A549 (cell line): ENCODE data around the gene RPL6. TPM values are rescaled to one million over a fixed set of nuclear protein-coding genes. Genes with fewer than 3 reads are reported as not detected.
A peak's percentile ranks its signal among the peaks of the same experiment; 100 is the strongest.

Experiments used
- ATAC-seq, 2 experiments: fragments of 200-7000 bp in 1 of 2; fragments of >200 bp in 1 of 2; cut with Nextera tagmentation in 1 of 2; cut with Tn5 transposase in 1 of 2; 3 replicates each; pipeline versions ENCODE4 v1.8.0 to v1.9.1; 2018 to 2020; ENCODE audit warnings: mild to moderate bottlenecking in 1 of 2, moderate library complexity in 1 of 2
- CTCF ChIA-PET: fragments of 300-600 bp; sonication (Branson Sonifier 250); formaldehyde crosslinking; extraction: SDS; loops from one replicate; lab custom pipeline; 2021; ENCODE audit warnings: antibody characterized with exemption, inconsistent platforms; lab: Yijun Ruan, JAX
- POLR2A ChIA-PET: fragments of 350-600 bp; formaldehyde crosslinking; extraction: SDS; loops from one replicate; lab custom pipeline; 2021; ENCODE audit warnings: antibody characterized with exemption, inconsistent platforms; lab: Yijun Ruan, JAX
- DNase-seq, 2 experiments: peaks; one replicate each; pipeline versions ENCODE4 v3.0.0 to v3.0.0-alpha.2; 2011 to 2016; ENCODE audit warnings: low read depth in 1 of 2, low spot score in 1 of 2
- FAIRE-seq: peaks from 2 replicates; lab custom pipeline; 2011; peaks lifted over from hg19 to GRCh38; lab: Jason Lieb, UNC
- H3K27ac ChIP-seq, 2 experiments: fragments of >200 bp; sonication (Bioruptor Twin); formaldehyde crosslinking; 3 replicates each; pipeline ENCODE4 v1.5.1; 2016 to 2017
- H3K4me1 ChIP-seq: fragments of >200 bp; sonication (Bioruptor Twin); formaldehyde crosslinking; 3 replicates; pipeline ENCODE4 v1.6.1; 2016
- H3K4me2 ChIP-seq: fragments of >200 bp; sonication (Bioruptor Twin); formaldehyde crosslinking; 3 replicates; pipeline ENCODE4 v1.6.1; 2016
- H3K4me3 ChIP-seq: fragments of >200 bp; sonication (Bioruptor Twin); formaldehyde crosslinking; 3 replicates; pipeline ENCODE4 v1.5.1; 2016
- H3K9me3 ChIP-seq: fragments of >200 bp; sonication (Bioruptor Twin); formaldehyde crosslinking; 3 replicates; pipeline ENCODE4 v1.6.1; 2016
- BCL3 ChIP-seq: fragments of >200 bp; sonication (Bioruptor Twin); formaldehyde crosslinking; IDR thresholded peaks from 3 replicates; pipeline ENCODE4 v1.6.1; 2016
- BHLHE40 ChIP-seq: IDR thresholded peaks from 2 replicates; pipeline ENCODE4 v1.6.1; 2012; ENCODE audit warnings: low read depth, low read length, inconsistent platforms
- CEBPB ChIP-seq, 2 experiments: fragments of >200 bp in 1 of 2; sonication (Bioruptor Twin) in 1 of 2; formaldehyde crosslinking in 1 of 2; IDR thresholded peaks; 2 replicates each; pipeline ENCODE4 v1.6.1; 2012 to 2016
- CHD4 ChIP-seq: fragments of 200-600 bp; sonication (generic); IDR thresholded peaks from 2 replicates; pipeline ENCODE4 v1.6.1; 2016; ENCODE audit warnings: antibody characterized with exemption, mild to moderate bottlenecking, borderline replicate concordance
- EP300 ChIP-seq, 2 experiments: fragments of >200 bp; sonication (Bioruptor Twin); formaldehyde crosslinking; IDR thresholded peaks; 2 replicates in 1 of 2; 3 replicates in 1 of 2; pipeline ENCODE4 v1.6.1; 2016 to 2017
- ESRRA ChIP-seq: fragments of 150-350 bp; IDR thresholded peaks from 2 replicates; pipeline ENCODE4 v1.6.1; 2014; ENCODE audit warnings: mild to moderate bottlenecking, low read length, borderline replicate concordance
- FOXS1 ChIP-seq: fragments of 250-450 bp; sonication (Bioruptor Pico); IDR thresholded peaks from 2 replicates; pipeline ENCODE4 v1.5.0; 2020; ENCODE audit warnings: mild to moderate bottlenecking, moderate library complexity
- GATA3 ChIP-seq: IDR thresholded peaks from 2 replicates; pipeline ENCODE4 v1.6.1; 2012; ENCODE audit warnings: borderline replicate concordance
- HDAC2 ChIP-seq: fragments of 200-600 bp; sonication (generic); IDR thresholded peaks from 2 replicates; pipeline ENCODE4 v1.6.1; 2016
- HOXA7 ChIP-seq: fragments of 250-450 bp; sonication (Bioruptor Pico); IDR thresholded peaks from 2 replicates; pipeline ENCODE4 v1.5.0; 2020; ENCODE audit warnings: mild to moderate bottlenecking, moderate library complexity
- HOXB13 ChIP-seq: fragments of 250-450 bp; sonication (Bioruptor Pico); IDR thresholded peaks from 2 replicates; pipeline ENCODE4 v1.5.0; 2020; ENCODE audit warnings: low read depth, mild to moderate bottlenecking, moderate library complexity
- KDM1A ChIP-seq: fragments of 200-600 bp; sonication (generic); IDR thresholded peaks from 2 replicates; pipeline ENCODE4 v1.6.1; 2016; ENCODE audit warnings: low read depth, mild to moderate bottlenecking
- KDM5A ChIP-seq: fragments of 200-600 bp; sonication (generic); IDR thresholded peaks from 2 replicates; pipeline ENCODE4 v1.6.1; 2016; ENCODE audit warnings: antibody characterized with exemption, mild to moderate bottlenecking
- MAFK ChIP-seq: fragments of 450-650 bp; IDR thresholded peaks from 2 replicates; pipeline ENCODE4 v1.6.1; 2014; ENCODE audit not compliant: partially characterized antibody
- MYC ChIP-seq: IDR thresholded peaks from 2 replicates; pipeline ENCODE4 v1.6.1; 2012; ENCODE audit warnings: mild to moderate bottlenecking, inconsistent platforms, low read length, improper control_type of control experiment, borderline replicate concordance
- NFE2L2 ChIP-seq: fragments of 150-350 bp; conservative IDR thresholded peaks from 2 replicates; pipeline ENCODE4 v1.6.1; 2014; ENCODE audit warnings: low read length
- NR3C1 ChIP-seq: fragments of >200 bp; sonication (Bioruptor Twin); formaldehyde crosslinking; IDR thresholded peaks from 3 replicates; pipeline ENCODE4 v1.6.1; 2017
- PHF8 ChIP-seq: fragments of 200-600 bp; sonication (generic); IDR thresholded peaks from 2 replicates; pipeline ENCODE4 v1.6.1; 2016; ENCODE audit warnings: low read depth, mild to moderate bottlenecking, antibody characterized with exemption, moderate library complexity, borderline replicate concordance
- POLR2A ChIP-seq: IDR thresholded peaks from 2 replicates; pipeline ENCODE4 v1.6.1; 2012; ENCODE audit warnings: mild to moderate bottlenecking, low read length
- POLR2AphosphoS2 ChIP-seq: conservative IDR thresholded peaks from 2 replicates; pipeline ENCODE4 v1.6.1; 2012; ENCODE audit warnings: low read length, improper control_type of control experiment, inconsistent platforms
- RCOR1 ChIP-seq: fragments of 150-350 bp; IDR thresholded peaks from 2 replicates; pipeline ENCODE4 v1.6.1; 2014; ENCODE audit warnings: antibody characterized with exemption, low read length, low read depth
- RFX5 ChIP-seq: fragments of 450-650 bp; IDR thresholded peaks from 2 replicates; pipeline ENCODE4 v1.7.1; 2014; ENCODE audit warnings: antibody characterized with exemption, mild to moderate bottlenecking, moderate library complexity
- RNF2 ChIP-seq: fragments of 200-600 bp; sonication (generic); IDR thresholded peaks from 2 replicates; pipeline ENCODE4 v1.6.1; 2016; ENCODE audit warnings: low read depth, mild to moderate bottlenecking, antibody characterized with exemption, moderate library complexity, borderline replicate concordance
- SMC3 ChIP-seq: fragments of >200 bp; sonication (Bioruptor Twin); formaldehyde crosslinking; IDR thresholded peaks from 3 replicates; pipeline ENCODE4 v1.6.1; 2018; ENCODE audit warnings: inconsistent platforms
- TP53 ChIP-seq: fragments of 250-450 bp; sonication (Bioruptor Pico); IDR thresholded peaks from 2 replicates; pipeline ENCODE4 v1.5.0; 2021; ENCODE audit warnings: mild to moderate bottlenecking, moderate library complexity
- ZC3H11A ChIP-seq: fragments of 450-650 bp; IDR thresholded peaks from 2 replicates; pipeline ENCODE4 v1.6.1; 2014; ENCODE audit warnings: antibody characterized with exemption, mild to moderate bottlenecking
- ZNF302 ChIP-seq: fragments of 250-450 bp; sonication (Bioruptor Pico); IDR thresholded peaks from 2 replicates; pipeline ENCODE4 v1.9.0; 2021; ENCODE audit warnings: inconsistent platforms, mild to moderate bottlenecking, moderate library complexity
- ZSCAN20 ChIP-seq: fragments of 250-450 bp; sonication (Bioruptor Pico); IDR thresholded peaks from 2 replicates; pipeline ENCODE4 v1.8.0; 2022; ENCODE audit warnings: mild to moderate bottlenecking, moderate library complexity
- WGBS: methylation state at CpG from one replicate; pipeline ENCODE4 v1.1.6; 2017; ENCODE audit errors: missing lambda C conversion rate; 5-methylcytosine and 5-hydroxymethylcytosine counted together
- polyA plus RNA-seq, 4 experiments: library from polyadenylated mRNA; depleted of rRNA in 3 of 4; stranded (reverse); fragments of >200 nt; fragmentation: RNase III in 1 of 4; extraction: RNeasy Plus Mini Kit Qiagen cat#74134 plus additional on column Dnase treatment in 1 of 4; gene quantifications; 2 replicates in 3 of 4; 3 replicates in 1 of 4; pipeline ENCODE4 v1.2.3, GENCODE V29; 2011 to 2017
- TF ChIP-seq, protein P1 (sequence below): fragments of 450-650 bp; IDR thresholded peaks from 2 replicates; pipeline ENCODE4 v1.6.1; 2014; ENCODE audit warnings: antibody characterized with exemption
- TF ChIP-seq, protein P2 (sequence below): fragments of 150-350 bp; IDR thresholded peaks from 2 replicates; pipeline ENCODE4 v1.6.1; 2014; ENCODE audit warnings: low read depth, mild to moderate bottlenecking, low read length
- TF ChIP-seq, protein P3 (sequence below): fragments of 250-450 bp; sonication (Bioruptor Pico); IDR thresholded peaks from 2 replicates; pipeline ENCODE4 v1.5.0; 2020; ENCODE audit warnings: low read depth, mild to moderate bottlenecking, moderate library complexity
- TF ChIP-seq, protein P4 (sequence below): fragments of 250-450 bp; sonication (Bioruptor Pico); IDR thresholded peaks from 2 replicates; pipeline ENCODE4 v1.5.0; 2021; ENCODE audit warnings: mild to moderate bottlenecking, moderate library complexity, borderline replicate concordance

The RPL6 gene
- polyA plus RNA-seq, 2 of the 4 experiments (the other 2 are of a cell fraction): 1,661 to 2,889 TPM

DNA sequence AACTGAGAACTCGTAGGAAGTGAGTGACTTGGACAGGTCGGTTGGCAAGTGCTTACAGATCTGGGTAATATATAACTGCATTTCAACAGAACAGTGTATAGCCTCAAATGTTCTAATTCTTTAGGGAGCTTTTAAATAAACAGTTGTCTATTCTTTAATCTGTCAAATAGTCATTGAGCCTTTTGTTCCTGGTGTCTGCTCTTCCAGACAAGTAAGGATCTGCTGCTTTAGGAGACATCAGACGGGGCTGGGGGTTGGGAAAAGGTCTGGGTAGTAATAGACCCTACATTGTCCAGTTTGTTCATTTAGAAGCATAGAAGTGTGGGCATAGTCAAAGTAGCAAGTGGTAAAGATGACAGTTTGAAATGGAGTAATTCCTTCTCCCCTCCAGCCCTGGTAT is 11.3 kb upstream of the RPL6 start:
- Histone ChIP-seq H3K27ac (no peak overlapping the region), H3K4me2 (peak overlapping the region; percentile 77), H3K9me3 (no peaks in the 10 kb centered on the region), H3K4me1 (peaks cover 25% of the 10 kb centered on the region), H3K4me3 (no peak overlapping the region)
- FAIRE-seq (no peak), ATAC-seq (no peak), DNase-seq (no peak)
- TF ChIP-seq ESRRA (no peak), ZNF302 (CRISPR knock-in tag) (no peak), BHLHE40 (no peak), ZC3H11A (no peak), FOXS1 (no peak), KDM5A (no peak)
- 65% methylated on average over 3 of the region's 3 CpGs for WGBS
- POLR2A ChIA-PET: no interaction called here
- CTCF ChIA-PET: interaction anchor here (0.6 to 1.5 kb wide), 3 partner anchors 10 to 301 kb away, joined by 3 to 5 read pairs (median 3); no protein-coding TSS in a partner anchor

DNA sequence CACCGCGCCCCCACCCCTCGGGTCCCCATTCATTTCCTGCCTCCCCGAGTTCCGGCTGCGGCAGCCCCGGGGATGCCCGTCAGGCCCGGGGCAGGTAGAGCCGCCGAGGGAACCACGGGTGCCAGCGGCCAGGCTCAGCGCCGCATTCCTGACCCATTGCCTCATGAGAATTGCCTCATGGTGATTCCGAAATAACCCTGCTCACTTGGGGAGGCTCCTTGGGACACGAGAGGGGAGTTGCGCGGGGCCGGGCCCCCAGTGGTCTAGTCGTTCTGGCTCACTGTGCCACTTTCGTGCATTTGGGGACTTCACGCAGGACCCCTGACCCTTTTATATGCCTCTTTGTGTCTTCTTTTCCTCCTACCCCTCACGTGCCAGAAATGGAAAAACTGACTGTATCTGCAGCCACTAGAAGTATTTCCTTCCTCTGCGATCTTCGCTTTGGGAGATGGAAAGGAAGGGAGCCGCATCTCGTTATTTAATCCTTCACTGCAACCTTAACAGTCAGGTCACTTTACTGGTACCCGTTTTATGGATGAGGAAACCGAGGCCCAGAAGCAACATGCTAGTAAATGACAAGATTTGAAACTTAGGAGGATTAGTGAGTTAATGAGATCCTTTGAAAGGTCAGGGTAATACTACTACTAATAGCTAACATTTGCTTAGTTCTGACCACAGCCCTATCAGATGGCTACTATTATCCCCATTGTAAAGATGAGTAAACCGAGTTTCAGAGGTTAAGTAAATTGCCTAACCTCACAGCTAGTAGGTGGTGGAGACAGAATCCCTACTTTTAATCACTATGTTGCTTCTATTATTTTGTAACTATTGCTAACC is 10.1 kb upstream of the RPL6 start:
- H3K9me3 ChIP-seq: no peaks in the 10 kb centered on the region
- H3K4me3 ChIP-seq: peak overlapping the region; percentile 76
- ChIA-PET POLR2A (interaction anchor here (1.3 to 1.8 kb wide), 2 partner anchors 9 to 19 kb away, joined by 4 to 7 read pairs; no protein-coding TSS in a partner anchor), CTCF (interaction anchor here (0.7 to 1.5 kb wide), 2 partner anchors 9 kb away, joined by 3 to 5 read pairs; no protein-coding TSS in a partner anchor)
- peak overlapping the region; percentile 93 to 94 for H3K27ac ChIP-seq
- H3K4me1 ChIP-seq: peaks cover 25% of the 10 kb centered on the region
- FAIRE-seq (no peak), DNase-seq (peak; percentile 58 to 79), ATAC-seq (peak; percentile 76 to 91)
- WGBS: 2% methylated on average over 21 of the region's 31 CpGs
- peak overlapping the region; percentile 77 for H3K4me2 ChIP-seq
- TF ChIP-seq ZSCAN20 (no peak), GATA3 (no peak), RCOR1 (no peak), HOXA7 (no peak), FOXS1 (no peak), KDM1A (peak; percentile 92), PHF8 (no peak; the same call in 1 of the 2 replicates), TP53 (CRISPR knock-in tag) (no peak), POLR2A (no peak), CEBPB (IDR thresholded peaks at IDR 0.05) (peak; percentile 55 to 86; a peak in 3 of 4 replicates), RFX5 (no peak), POLR2AphosphoS2 (0 out of 2 replicates have a peak, but pooled peaks have one; percentile 28), EP300 (IDR thresholded peaks at IDR 0.05) (no peak), NR3C1 (no peak), CHD4 (no peak), MYC (peak; percentile 61; the same call in 1 of the 2 replicates), KDM5A (no peak), SMC3 (no peak), HOXB13 (CRISPR knock-in tag) (no peak), MAFK (no peak), NFE2L2 (no peak), ESRRA (no peak), RNF2 (no peak), BCL3 (no peak), HDAC2 (no peak)
- TF ChIP-seq, protein P1, sequence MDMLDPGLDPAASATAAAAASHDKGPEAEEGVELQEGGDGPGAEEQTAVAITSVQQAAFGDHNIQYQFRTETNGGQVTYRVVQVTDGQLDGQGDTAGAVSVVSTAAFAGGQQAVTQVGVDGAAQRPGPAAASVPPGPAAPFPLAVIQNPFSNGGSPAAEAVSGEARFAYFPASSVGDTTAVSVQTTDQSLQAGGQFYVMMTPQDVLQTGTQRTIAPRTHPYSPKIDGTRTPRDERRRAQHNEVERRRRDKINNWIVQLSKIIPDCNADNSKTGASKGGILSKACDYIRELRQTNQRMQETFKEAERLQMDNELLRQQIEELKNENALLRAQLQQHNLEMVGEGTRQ: 0 out of 2 replicates have a peak, but pooled peaks have one; percentile 12
- TF ChIP-seq, protein P2, sequence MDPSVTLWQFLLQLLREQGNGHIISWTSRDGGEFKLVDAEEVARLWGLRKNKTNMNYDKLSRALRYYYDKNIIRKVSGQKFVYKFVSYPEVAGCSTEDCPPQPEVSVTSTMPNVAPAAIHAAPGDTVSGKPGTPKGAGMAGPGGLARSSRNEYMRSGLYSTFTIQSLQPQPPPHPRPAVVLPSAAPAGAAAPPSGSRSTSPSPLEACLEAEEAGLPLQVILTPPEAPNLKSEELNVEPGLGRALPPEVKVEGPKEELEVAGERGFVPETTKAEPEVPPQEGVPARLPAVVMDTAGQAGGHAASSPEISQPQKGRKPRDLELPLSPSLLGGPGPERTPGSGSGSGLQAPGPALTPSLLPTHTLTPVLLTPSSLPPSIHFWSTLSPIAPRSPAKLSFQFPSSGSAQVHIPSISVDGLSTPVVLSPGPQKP: no peak
- TF ChIP-seq, protein P3, sequence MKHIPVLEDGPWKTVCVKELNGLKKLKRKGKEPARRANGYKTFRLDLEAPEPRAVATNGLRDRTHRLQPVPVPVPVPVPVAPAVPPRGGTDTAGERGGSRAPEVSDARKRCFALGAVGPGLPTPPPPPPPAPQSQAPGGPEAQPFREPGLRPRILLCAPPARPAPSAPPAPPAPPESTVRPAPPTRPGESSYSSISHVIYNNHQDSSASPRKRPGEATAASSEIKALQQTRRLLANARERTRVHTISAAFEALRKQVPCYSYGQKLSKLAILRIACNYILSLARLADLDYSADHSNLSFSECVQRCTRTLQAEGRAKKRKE (CRISPR knock-in tag): no peak
- TF ChIP-seq, protein P4, sequence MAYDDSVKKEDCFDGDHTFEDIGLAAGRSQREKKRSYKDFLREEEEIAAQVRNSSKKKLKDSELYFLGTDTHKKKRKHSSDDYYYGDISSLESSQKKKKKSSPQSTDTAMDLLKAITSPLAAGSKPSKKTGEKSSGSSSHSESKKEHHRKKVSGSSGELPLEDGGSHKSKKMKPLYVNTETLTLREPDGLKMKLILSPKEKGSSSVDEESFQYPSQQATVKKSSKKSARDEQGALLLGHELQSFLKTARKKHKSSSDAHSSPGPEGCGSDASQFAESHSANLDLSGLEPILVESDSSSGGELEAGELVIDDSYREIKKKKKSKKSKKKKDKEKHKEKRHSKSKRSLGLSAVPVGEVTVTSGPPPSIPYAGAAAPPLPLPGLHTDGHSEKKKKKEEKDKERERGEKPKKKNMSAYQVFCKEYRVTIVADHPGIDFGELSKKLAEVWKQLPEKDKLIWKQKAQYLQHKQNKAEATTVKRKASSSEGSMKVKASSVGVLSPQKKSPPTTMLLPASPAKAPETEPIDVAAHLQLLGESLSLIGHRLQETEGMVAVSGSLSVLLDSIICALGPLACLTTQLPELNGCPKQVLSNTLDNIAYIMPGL: no peak
